Mesendoderm (in vitro differentiated cells): ENCODE results near the gene ALDH1L1.
A peak's percentile ranks its signal among the peaks of the same experiment; 100 is the strongest.

Experiments
- DNase-seq: peaks from one replicate; pipeline ENCODE4 v3.0.0; 2013
- H2AK5ac ChIP-seq: 2 replicates; pipeline ENCODE4 v1.6.1; 2013; ENCODE audit warnings: low read length, inconsistent platforms
- H2BK120ac ChIP-seq: 2 replicates; pipeline ENCODE4 v1.6.1; 2013; ENCODE audit warnings: low read depth, mild to moderate bottlenecking, low read length, moderate library complexity, mixed read lengths
- H2BK15ac ChIP-seq: replicated peaks from 2 replicates; pipeline ENCODE4 v1.6.1; 2013; ENCODE audit warnings: low read depth, mild to moderate bottlenecking, moderate library complexity
- H2BK5ac ChIP-seq: 2 replicates; pipeline ENCODE4 v1.6.1; 2013; ENCODE audit warnings: low read length, inconsistent platforms
- H3K18ac ChIP-seq: 2 replicates; pipeline ENCODE4 v1.6.1; 2013; ENCODE audit warnings: mild to moderate bottlenecking, low read length, mixed read lengths
- H3K23ac ChIP-seq: one replicate; pipeline ENCODE4 v1.6.1; 2013; ENCODE audit warnings: low read length
- H3K27ac ChIP-seq: 2 replicates; pipeline ENCODE4 v1.5.1; 2013; ENCODE audit warnings: low read depth, mild to moderate bottlenecking, inconsistent platforms, low read length, moderate library complexity
- H3K27me3 ChIP-seq: 2 replicates; pipeline ENCODE4 v1.6.1; 2013; ENCODE audit warnings: low read length, control low read depth, mild to moderate bottlenecking, inconsistent platforms; ENCODE audit not compliant: insufficient read depth, poor library complexity
- H3K36me3 ChIP-seq: 2 replicates; pipeline ENCODE4 v1.6.1; 2013; ENCODE audit warnings: low read length, inconsistent platforms; ENCODE audit not compliant: control insufficient read depth, insufficient read depth
- H3K4ac ChIP-seq: one replicate; pipeline ENCODE4 v1.6.1; 2013; ENCODE audit warnings: low read depth, mild to moderate bottlenecking, low read length, moderate library complexity
- H3K4me1 ChIP-seq: 2 replicates; pipeline ENCODE4 v1.6.1; 2013; ENCODE audit warnings: low read depth, low read length, inconsistent platforms; ENCODE audit not compliant: control insufficient read depth
- H3K4me2 ChIP-seq: 2 replicates; pipeline ENCODE4 v1.6.1; 2013; ENCODE audit warnings: low read length
- H3K4me3 ChIP-seq: 2 replicates; pipeline ENCODE4 v1.5.1; 2013; ENCODE audit warnings: mild to moderate bottlenecking, low read length
- H3K56ac ChIP-seq: one replicate; pipeline ENCODE4 v1.6.1; 2013; ENCODE audit warnings: low read length
- H3K79me1 ChIP-seq: 2 replicates; pipeline ENCODE4 v1.6.1; 2013; ENCODE audit warnings: low read length, inconsistent platforms
- H3K79me2 ChIP-seq: 2 replicates; pipeline ENCODE4 v1.6.1; 2013; ENCODE audit warnings: mild to moderate bottlenecking, low read length; ENCODE audit not compliant: control insufficient read depth, insufficient read depth
- H3K9ac ChIP-seq: 2 replicates; pipeline ENCODE4 v1.6.1; 2013; ENCODE audit warnings: low read length, inconsistent platforms
- H4K5ac ChIP-seq: one replicate; pipeline ENCODE4 v1.6.1; 2013; ENCODE audit warnings: low read length
- H4K8ac ChIP-seq: one replicate; pipeline ENCODE4 v1.6.1; 2013; ENCODE audit warnings: low read depth, mild to moderate bottlenecking, control low read depth, low read length, moderate library complexity
- WGBS: extraction: QIAGEN DNeasy Blood & Tissue Kit; methylation state at CpG from one replicate; pipeline ENCODE4 v1.1.7; 2013; ENCODE audit warnings: low lambda C conversion rate, missing lambda C conversion rate; ENCODE audit not compliant: insufficient coverage; ENCODE audit errors: extremely low coverage; 5-methylcytosine and 5-hydroxymethylcytosine counted together

The ALDH1L1 gene

GRCh38 chr3:126132751-126133511 is 47.5 kb downstream of the ALDH1L1 start:
- H3K23ac ChIP-seq, result no peak overlapping the region
- no peaks in the 10 kb centered on the region for H3K79me2 ChIP-seq
- H2BK120ac ChIP-seq, result no peak overlapping the region
- no peaks in the 10 kb centered on the region for H3K79me1 ChIP-seq
- no peak overlapping the region for H4K8ac ChIP-seq
- no peak overlapping the region for H4K5ac ChIP-seq
- H2BK15ac ChIP-seq, result no peak overlapping the region
- DNase-seq, result peak; percentile 53
- H3K36me3 ChIP-seq, result no peaks in the 10 kb centered on the region
- H3K4me1 ChIP-seq, result no peaks in the 10 kb centered on the region
- no peak overlapping the region for H3K18ac ChIP-seq
- H3K9ac ChIP-seq, result no peak overlapping the region
- H3K27ac ChIP-seq, result no peak overlapping the region
- peak overlapping the region; percentile 61 for H3K56ac ChIP-seq
- no peaks in the 10 kb centered on the region for H3K27me3 ChIP-seq
- H3K4ac ChIP-seq, result no peak overlapping the region
- no CpG with 5 or more reads among the region's 14 CpGs for WGBS
- H3K4me3 ChIP-seq, result no peak overlapping the region
- no peak overlapping the region for H2BK5ac ChIP-seq
- no peak overlapping the region for H3K4me2 ChIP-seq
- H2AK5ac ChIP-seq, result no peak overlapping the region

- Histone ChIP-seq H3K27me3 (no peaks in the 10 kb centered on the region), H3K56ac (no peak overlapping the region), H2AK5ac (no peak overlapping the region), H3K4me2 (no peak overlapping the region), H4K5ac (no peak overlapping the region), H2BK5ac (no peak overlapping the region), H4K8ac (no peak overlapping the region), H3K4me3 (no peak overlapping the region), H2BK15ac (no peak overlapping the region), H3K79me1 (no peaks in the 10 kb centered on the region), H3K4me1 (no peaks in the 10 kb centered on the region), H3K79me2 (no peaks in the 10 kb centered on the region), H2BK120ac (no peak overlapping the region), H3K36me3 (no peaks in the 10 kb centered on the region), H3K23ac (no peak overlapping the region), H3K27ac (no peak overlapping the region), H3K18ac (no peak overlapping the region), H3K4ac (no peak overlapping the region), H3K9ac (no peak overlapping the region)
- no CpG with 5 or more reads among the region's 16 CpGs for WGBS
- no peak for DNase-seq
These were observed 48.3 kb downstream of the ALDH1L1 start for GRCh38 chr3:126131881-126132750.

GRCh38 chr3:126130981-126131745 is 49.2 kb downstream of the ALDH1L1 start:
- Histone ChIP-seq H3K4me2 (no peak overlapping the region), H3K23ac (no peak overlapping the region), H4K8ac (no peak overlapping the region), H2AK5ac (no peak overlapping the region), H4K5ac (no peak overlapping the region), H3K27ac (no peak overlapping the region), H3K4me1 (no peaks in the 10 kb centered on the region), H3K27me3 (no peaks in the 10 kb centered on the region), H3K18ac (no peak overlapping the region), H3K36me3 (no peaks in the 10 kb centered on the region), H2BK5ac (no peak overlapping the region), H2BK120ac (no peak overlapping the region), H3K79me2 (no peaks in the 10 kb centered on the region), H2BK15ac (no peak overlapping the region), H3K4ac (no peak overlapping the region), H3K56ac (no peak overlapping the region), H3K9ac (no peak overlapping the region), H3K79me1 (no peaks in the 10 kb centered on the region), H3K4me3 (no peak overlapping the region)
- no peak for DNase-seq
- WGBS, result no CpG with 5 or more reads among the region's 19 CpGs

DNA sequence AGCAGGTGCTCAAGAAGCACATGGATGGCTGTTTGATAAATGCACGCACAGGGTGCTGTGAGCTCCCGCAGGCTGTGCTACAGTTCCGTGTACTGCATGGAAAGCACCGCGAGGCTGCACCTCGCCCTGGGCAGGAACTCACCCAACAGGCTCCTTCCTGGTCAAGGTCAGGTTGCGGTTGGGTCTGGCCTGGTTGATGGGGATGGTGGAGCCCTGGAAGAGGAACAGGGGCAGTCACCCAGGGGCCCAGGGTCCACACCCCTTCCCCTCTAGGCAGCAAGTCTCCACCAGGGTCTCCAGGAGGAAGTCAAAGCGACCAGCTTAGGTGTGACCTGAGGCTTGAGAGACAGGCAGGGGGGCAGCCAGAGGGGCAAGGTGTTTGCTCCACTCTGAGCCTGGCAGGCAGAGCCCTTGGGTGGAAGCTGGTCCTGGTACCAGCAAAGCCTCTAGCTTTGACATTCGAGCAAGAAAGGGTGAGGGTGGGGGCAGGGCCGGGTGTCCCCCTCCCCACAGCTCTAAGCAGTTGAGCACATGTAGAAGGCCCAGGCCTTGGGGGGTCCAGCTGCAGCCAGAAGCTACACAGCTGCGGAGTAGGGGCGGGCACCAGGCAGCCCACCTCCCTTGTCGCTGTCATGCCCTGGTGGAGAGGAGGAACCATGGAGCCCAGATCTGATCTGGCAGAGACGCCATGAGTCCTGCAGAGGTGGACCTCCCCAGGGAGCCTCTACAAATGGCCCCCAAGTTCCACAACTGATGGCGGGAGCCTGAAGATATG is 50.1 kb downstream of the ALDH1L1 start:
- no peak overlapping the region for H4K5ac ChIP-seq
- H3K18ac ChIP-seq, result no peak overlapping the region
- no peaks in the 10 kb centered on the region for H3K4me1 ChIP-seq
- DNase-seq, result no peak
- H3K4me2 ChIP-seq, result no peak overlapping the region
- H3K23ac ChIP-seq, result no peak overlapping the region
- H2BK120ac ChIP-seq, result no peak overlapping the region
- no peaks in the 10 kb centered on the region for H3K27me3 ChIP-seq
- H2BK15ac ChIP-seq, result no peak overlapping the region
- H3K79me2 ChIP-seq, result no peaks in the 10 kb centered on the region
- no peak overlapping the region for H3K56ac ChIP-seq
- H2BK5ac ChIP-seq, result no peak overlapping the region
- H3K4me3 ChIP-seq, result no peak overlapping the region
- H2AK5ac ChIP-seq, result no peak overlapping the region
- WGBS, result no CpG with 5 or more reads among the region's 15 CpGs
- H3K9ac ChIP-seq, result no peak overlapping the region
- no peaks in the 10 kb centered on the region for H3K79me1 ChIP-seq
- no peak overlapping the region for H3K27ac ChIP-seq
- H3K36me3 ChIP-seq, result no peaks in the 10 kb centered on the region
- no peak overlapping the region for H3K4ac ChIP-seq
- no peak overlapping the region for H4K8ac ChIP-seq

- H3K4me1 ChIP-seq, result no peaks in the 10 kb centered on the region
- WGBS, result no CpG with 5 or more reads among the region's 16 CpGs
- no peak overlapping the region for H2BK15ac ChIP-seq
- no peaks in the 10 kb centered on the region for H3K79me1 ChIP-seq
- no peak overlapping the region for H3K4me3 ChIP-seq
- no peak overlapping the region for H2BK120ac ChIP-seq
- no peak overlapping the region for H3K18ac ChIP-seq
- H3K9ac ChIP-seq, result no peak overlapping the region
- no peak overlapping the region for H3K56ac ChIP-seq
- no peak overlapping the region for H3K4me2 ChIP-seq
- no peak overlapping the region for H2AK5ac ChIP-seq
- no peak overlapping the region for H4K5ac ChIP-seq
- DNase-seq, result no peak
- no peak overlapping the region for H3K23ac ChIP-seq
- no peak overlapping the region for H3K27ac ChIP-seq
- no peaks in the 10 kb centered on the region for H3K36me3 ChIP-seq
- no peaks in the 10 kb centered on the region for H3K79me2 ChIP-seq
- H2BK5ac ChIP-seq, result no peak overlapping the region
- H4K8ac ChIP-seq, result no peak overlapping the region
- no peaks in the 10 kb centered on the region for H3K27me3 ChIP-seq
- H3K4ac ChIP-seq, result no peak overlapping the region
These were observed 50.9 kb downstream of the ALDH1L1 start for GRCh38 chr3:126129398-126129891.
